ENCODE results near the gene HJV.

Gene HJV

GRCh38 chr1:146020058-146021049, 1.2 kb downstream of the HJV start:
- no peak for DNase-seq

GRCh38 chr1:146019231-146020057, 2.1 kb downstream of the HJV start:
- no peak for DNase-seq

- DNase-seq = no peak
Observed at GRCh38 chr1:146016891-146017290, 4.6 kb downstream of the HJV start.

GRCh38 chr1:146013559-146013922, 8.0 kb downstream of the HJV start:
- no peak for DNase-seq

GRCh38 chr1:146012703-146013558, 8.6 kb downstream of the HJV start:
- peak; percentile 78 to 93 for DNase-seq

GRCh38 chr1:146010126-146010738, 11.3 kb downstream of the HJV start:
- no peak for DNase-seq

- DNase-seq = no peak
Observed at GRCh38 chr1:146007489-146008133, 13.9 kb downstream of the HJV start.

- DNase-seq = no peak
Observed at GRCh38 chr1:146001709-146002108, 19.8 kb downstream of the HJV start.

GRCh38 chr1:145999321-146000024, 22.1 kb downstream of the HJV start:
- DNase-seq = no peak

GRCh38 chr1:145997718-145998023, 23.9 kb downstream of the HJV start:
- peak in 1 of 2 experiments; percentile 18 for DNase-seq

- peak; percentile 37 to 64 for DNase-seq
Observed at GRCh38 chr1:145997016-145997717, 24.4 kb downstream of the HJV start.

- peak; percentile 98 to 99 for DNase-seq
Observed at GRCh38 chr1:145996433-145997015, 25.0 kb downstream of the HJV start, which contains the start of gene TXNIP. Gene TXNIP, minus strand, starts transcription at chr1:145996579. Its CDS starts 313 bp downstream, at chr1:145996266.

- peak in 1 of 2 experiments; percentile 40 for DNase-seq
Observed at GRCh38 chr1:145995964-145996432, 25.5 kb downstream of the HJV start.

- DNase-seq = peak; percentile 11 to 28
Observed at GRCh38 chr1:145995148-145995881, 26.2 kb downstream of the HJV start.

- DNase-seq = peak; percentile 29 to 32
Observed at GRCh38 chr1:145994391-145995120, 27.0 kb downstream of the HJV start.

- DNase-seq = peak in 1 of 2 experiments; percentile 13
Observed at GRCh38 chr1:145993618-145994390, 27.7 kb downstream of the HJV start.

GRCh38 chr1:145992958-145993617, 28.4 kb downstream of the HJV start:
- DNase-seq = no peak

Measured in Kasumi-1 (cell line).